ENCODE data around the gene SLC35F4.

- TF ChIP-seq CTCF (conservative IDR thresholded peaks at IDR 0.05 in 1 of 2, IDR thresholded peaks at IDR 0.05 in 1 of 2; ENCODE audit: extremely low read depth in 1 of 2, insufficient read depth in 1 of 2, low read depth in 1 of 2, low read length in 2 of 2) (no peak), EZH2 (IDR thresholded peaks at IDR 0.05; ENCODE audit: borderline replicate concordance, low read length) (no peak)
These were observed 318.8 kb downstream of the SLC35F4 start for GRCh38 chr14:57547131-57547530.

Measured in mammary epithelial cell (primary cell).